HepG2 (cell line): ENCODE results near the gene HS3ST3B1. TPM values are rescaled to one million over a fixed set of nuclear protein-coding genes. Genes with fewer than 3 reads are reported as not detected.

ENCODE experiments used
- CBX2 ChIP-seq, 2 experiments: fragments of 200-600 bp in 1 of 2; sonication (generic); formaldehyde crosslinking in 1 of 2; IDR thresholded peaks; 2 replicates each; pipeline versions ENCODE4 v1.7.0 to v1.8.1; 2018 to 2022; ENCODE audit warnings: low read depth in 2 of 2, low read length in 1 of 2, mild to moderate bottlenecking in 1 of 2, missing genetic modification reagents in 1 of 2
- DMAP1 ChIP-seq: IDR thresholded peaks from 2 replicates; pipeline ENCODE4 v1.6.1; 2016
- GATAD2A ChIP-seq: IDR thresholded peaks from 2 replicates; pipeline ENCODE4 v1.6.1; 2016
- HDAC1 ChIP-seq: sonication (generic); formaldehyde crosslinking; IDR thresholded peaks from 2 replicates; pipeline ENCODE4 v1.5.1; 2020; ENCODE audit warnings: mild to moderate bottlenecking, missing genetic modification reagents
- KDM1A ChIP-seq: IDR thresholded peaks from 2 replicates; pipeline ENCODE4 v1.6.1; 2016; ENCODE audit warnings: missing compliant biosample characterization
- KLF13 ChIP-seq: sonication (generic); formaldehyde crosslinking; IDR thresholded peaks from 2 replicates; pipeline ENCODE4 v1.4.0; 2020; ENCODE audit warnings: mild to moderate bottlenecking, missing genetic modification reagents
- KLF6 ChIP-seq: IDR thresholded peaks from 2 replicates; pipeline ENCODE4 v1.8.0; 2016; ENCODE audit warnings: missing biosample characterization, missing genetic modification reagents
- MBNL3 ChIP-seq: fragments of 250-450 bp; sonication (Bioruptor Pico); conservative IDR thresholded peaks from 2 replicates; pipeline ENCODE4 v1.8.0; 2022; ENCODE audit warnings: mild to moderate bottlenecking, inconsistent platforms
- MZF1 ChIP-seq: sonication (generic); formaldehyde crosslinking; IDR thresholded peaks from 2 replicates; pipeline ENCODE4 v1.8.1; 2023; ENCODE audit warnings: mild to moderate bottlenecking, missing genetic modification reagents, borderline replicate concordance
- SALL1 ChIP-seq: sonication (generic); formaldehyde crosslinking; IDR thresholded peaks from 2 replicates; pipeline ENCODE4 v1.8.0; 2022; ENCODE audit warnings: mild to moderate bottlenecking, missing genetic modification reagents
- SUZ12 ChIP-seq: fragments of 150-350 bp; IDR thresholded peaks from 2 replicates; pipeline ENCODE4 v1.6.1; 2014; ENCODE audit warnings: low read depth, low read length
- THAP11 ChIP-seq: IDR thresholded peaks from 2 replicates; pipeline ENCODE4 v1.6.1; 2016; ENCODE audit warnings: missing biosample characterization, missing genetic modification reagents
- ZBTB20 ChIP-seq: sonication (generic); formaldehyde crosslinking; IDR thresholded peaks from 2 replicates; pipeline ENCODE4 v1.8.1; 2023; ENCODE audit warnings: missing genetic modification reagents, low read depth, mild to moderate bottlenecking, borderline replicate concordance
- ZFP82 ChIP-seq: sonication (generic); formaldehyde crosslinking; IDR thresholded peaks from 2 replicates; pipeline ENCODE4 v1.5.1; 2020; ENCODE audit warnings: mild to moderate bottlenecking, missing genetic modification reagents, borderline replicate concordance
- ZIK1 ChIP-seq: sonication (generic); formaldehyde crosslinking; IDR thresholded peaks from 2 replicates; pipeline ENCODE4 v1.5.0; 2020; ENCODE audit warnings: mild to moderate bottlenecking, low read depth, missing genetic modification reagents, borderline replicate concordance
- ZNF282 ChIP-seq: fragments of 450-650 bp; IDR thresholded peaks from 2 replicates; pipeline ENCODE4 v1.6.1; 2018; ENCODE audit not compliant: partially characterized antibody
- ZSCAN29 ChIP-seq: sonication (generic); formaldehyde crosslinking; conservative IDR thresholded peaks from 2 replicates; pipeline ENCODE4 v1.4.0; 2020; ENCODE audit warnings: mild to moderate bottlenecking, missing genetic modification reagents
- polyA plus RNA-seq, 8 experiments: library from polyadenylated mRNA; depleted of rRNA in 3 of 8; stranded (reverse) in 7 of 8; unstranded in 1 of 8; fragments of >200 nt; fragmentation: Illumina TruSeq in 4 of 8; extraction: Trizol in 4 of 8; gene quantifications; 2 replicates each; pipeline versions ENCODE4 v1.2.1 to v1.2.3, GENCODE V29; 2011 to 2016; ENCODE audit warnings: low read depth in 4 of 8, missing spikeins in 1 of 8, mixed read lengths in 1 of 8; ENCODE audit not compliant: insufficient read depth in 1 of 8
- total RNA-seq, 5 experiments: library from RNA; depleted of rRNA; stranded (reverse); fragments of >200 nt; fragmentation: Illumina TruSeq; extraction: Trizol; gene quantifications; 2 replicates each; pipeline ENCODE4 v1.2.3, GENCODE V29; 2016; ENCODE audit warnings: low read depth in 1 of 5
- TF ChIP-seq, protein P1 (sequence below): sonication (generic); formaldehyde crosslinking; conservative IDR thresholded peaks from 2 replicates; pipeline ENCODE4 v1.5.0; 2020; ENCODE audit warnings: missing genetic modification reagents
- TF ChIP-seq, protein P2 (sequence below): sonication (generic); formaldehyde crosslinking; conservative IDR thresholded peaks from 2 replicates; pipeline ENCODE4 v1.4.0; 2020; ENCODE audit warnings: missing genetic modification reagents
- TF ChIP-seq, protein P3 (sequence below): sonication (generic); formaldehyde crosslinking; IDR thresholded peaks from 2 replicates; pipeline ENCODE4 v1.9.0; 2022; ENCODE audit warnings: missing genetic modification reagents, mild to moderate bottlenecking, borderline replicate concordance
- TF ChIP-seq, protein P4 (sequence below): sonication (generic); formaldehyde crosslinking; IDR thresholded peaks from 2 replicates; pipeline ENCODE4 v1.8.1; 2023; ENCODE audit warnings: mild to moderate bottlenecking, missing genetic modification reagents, borderline replicate concordance
- TF ChIP-seq, protein P5 (sequence below): sonication (generic); formaldehyde crosslinking; IDR thresholded peaks from 2 replicates; pipeline ENCODE4 v1.4.0; 2020; ENCODE audit warnings: mild to moderate bottlenecking, missing genetic modification reagents, borderline replicate concordance

HS3ST3B1 gene
- total and polyA plus RNA-seq, 2 of the 13 experiments (the other 11 are each of a cell fraction or from before 2014, with no cell fraction given) = 15.7 to 39.5 TPM

DNA sequence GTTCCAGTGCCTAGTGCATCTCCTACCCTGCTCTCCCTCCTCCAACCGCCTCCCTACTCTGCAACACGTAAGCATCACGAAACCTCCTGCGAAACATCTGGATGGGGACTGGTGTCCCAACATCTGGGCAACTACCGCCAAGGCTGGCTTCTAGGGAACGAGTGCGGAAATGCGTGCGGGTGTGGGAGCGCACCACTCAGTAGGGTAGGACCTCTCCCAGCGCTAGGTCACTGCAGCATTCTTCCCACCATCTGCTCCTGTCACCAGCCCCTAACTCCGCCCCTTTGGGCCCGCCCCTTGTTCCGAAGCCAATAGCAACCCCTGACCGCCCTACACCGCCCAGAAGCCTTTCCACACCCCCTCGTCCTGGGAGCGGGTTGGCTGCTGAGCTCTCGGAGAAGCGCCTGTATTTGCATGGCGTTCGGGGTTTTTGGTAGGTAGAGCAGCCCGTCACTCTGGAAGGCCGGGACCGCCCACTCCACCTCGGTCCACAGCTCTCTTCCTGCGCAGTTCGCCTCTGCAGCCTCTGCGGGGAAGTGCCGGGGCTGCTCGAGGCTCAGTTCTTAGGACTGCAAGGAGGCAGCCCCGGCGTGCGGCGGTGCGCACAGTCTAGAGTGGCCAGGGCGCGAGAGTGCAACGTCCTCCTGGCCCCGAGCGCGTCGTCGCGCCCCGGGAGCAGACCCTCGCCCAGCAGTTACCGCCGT lies at the start of gene HS3ST3B1 (continued):
- TF ChIP-seq, protein P1, sequence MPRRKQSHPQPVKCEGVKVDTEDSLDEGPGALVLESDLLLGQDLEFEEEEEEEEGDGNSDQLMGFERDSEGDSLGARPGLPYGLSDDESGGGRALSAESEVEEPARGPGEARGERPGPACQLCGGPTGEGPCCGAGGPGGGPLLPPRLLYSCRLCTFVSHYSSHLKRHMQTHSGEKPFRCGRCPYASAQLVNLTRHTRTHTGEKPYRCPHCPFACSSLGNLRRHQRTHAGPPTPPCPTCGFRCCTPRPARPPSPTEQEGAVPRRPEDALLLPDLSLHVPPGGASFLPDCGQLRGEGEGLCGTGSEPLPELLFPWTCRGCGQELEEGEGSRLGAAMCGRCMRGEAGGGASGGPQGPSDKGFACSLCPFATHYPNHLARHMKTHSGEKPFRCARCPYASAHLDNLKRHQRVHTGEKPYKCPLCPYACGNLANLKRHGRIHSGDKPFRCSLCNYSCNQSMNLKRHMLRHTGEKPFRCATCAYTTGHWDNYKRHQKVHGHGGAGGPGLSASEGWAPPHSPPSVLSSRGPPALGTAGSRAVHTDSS (CRISPR knock-in tag) = no peak
- no peak for TF ChIP-seq KLF13 (CRISPR knock-in tag)
- no peak for TF ChIP-seq KDM1A (CRISPR knock-in tag)
- TF ChIP-seq DMAP1 (CRISPR knock-in tag) = peak; percentile 65
- no peak; the same call in 1 of the 2 replicates for TF ChIP-seq ZIK1 (CRISPR knock-in tag)
- TF ChIP-seq, protein P2, sequence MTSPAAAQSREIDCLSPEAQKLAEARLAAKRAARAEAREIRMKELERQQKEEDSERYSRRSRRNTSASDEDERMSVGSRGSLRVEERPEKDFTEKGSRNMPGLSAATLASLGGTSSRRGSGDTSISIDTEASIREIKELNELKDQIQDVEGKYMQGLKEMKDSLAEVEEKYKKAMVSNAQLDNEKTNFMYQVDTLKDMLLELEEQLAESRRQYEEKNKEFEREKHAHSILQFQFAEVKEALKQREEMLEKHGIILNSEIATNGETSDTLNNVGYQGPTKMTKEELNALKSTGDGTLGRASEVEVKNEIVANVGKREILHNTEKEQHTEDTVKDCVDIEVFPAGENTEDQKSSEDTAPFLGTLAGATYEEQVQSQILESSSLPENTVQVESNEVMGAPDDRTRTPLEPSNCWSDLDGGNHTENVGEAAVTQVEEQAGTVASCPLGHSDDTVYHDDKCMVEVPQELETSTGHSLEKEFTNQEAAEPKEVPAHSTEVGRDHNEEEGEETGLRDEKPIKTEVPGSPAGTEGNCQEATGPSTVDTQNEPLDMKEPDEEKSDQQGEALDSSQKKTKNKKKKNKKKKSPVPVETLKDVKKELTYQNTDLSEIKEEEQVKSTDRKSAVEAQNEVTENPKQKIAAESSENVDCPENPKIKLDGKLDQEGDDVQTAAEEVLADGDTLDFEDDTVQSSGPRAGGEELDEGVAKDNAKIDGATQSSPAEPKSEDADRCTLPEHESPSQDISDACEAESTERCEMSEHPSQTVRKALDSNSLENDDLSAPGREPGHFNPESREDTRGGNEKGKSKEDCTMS (CRISPR knock-in tag) = no peak
- TF ChIP-seq, protein P3, sequence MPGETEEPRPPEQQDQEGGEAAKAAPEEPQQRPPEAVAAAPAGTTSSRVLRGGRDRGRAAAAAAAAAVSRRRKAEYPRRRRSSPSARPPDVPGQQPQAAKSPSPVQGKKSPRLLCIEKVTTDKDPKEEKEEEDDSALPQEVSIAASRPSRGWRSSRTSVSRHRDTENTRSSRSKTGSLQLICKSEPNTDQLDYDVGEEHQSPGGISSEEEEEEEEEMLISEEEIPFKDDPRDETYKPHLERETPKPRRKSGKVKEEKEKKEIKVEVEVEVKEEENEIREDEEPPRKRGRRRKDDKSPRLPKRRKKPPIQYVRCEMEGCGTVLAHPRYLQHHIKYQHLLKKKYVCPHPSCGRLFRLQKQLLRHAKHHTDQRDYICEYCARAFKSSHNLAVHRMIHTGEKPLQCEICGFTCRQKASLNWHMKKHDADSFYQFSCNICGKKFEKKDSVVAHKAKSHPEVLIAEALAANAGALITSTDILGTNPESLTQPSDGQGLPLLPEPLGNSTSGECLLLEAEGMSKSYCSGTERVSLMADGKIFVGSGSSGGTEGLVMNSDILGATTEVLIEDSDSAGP (CRISPR knock-in tag) = peak; percentile 73; the same call in 1 of the 2 replicates
- no peak for TF ChIP-seq ZNF282
- peak; percentile 76 for TF ChIP-seq HDAC1 (CRISPR knock-in tag)
- TF ChIP-seq ZSCAN29 (CRISPR knock-in tag) = no peak; the same call in 1 of the 2 replicates
- TF ChIP-seq, protein P4, sequence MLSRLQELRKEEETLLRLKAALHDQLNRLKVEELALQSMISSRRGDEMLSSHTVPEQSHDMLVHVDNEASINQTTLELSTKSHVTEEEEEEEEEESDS (CRISPR knock-in tag) = no peak
- TF ChIP-seq ZFP82 (CRISPR knock-in tag) = no peak
- peak; percentile 82 for TF ChIP-seq SALL1 (CRISPR knock-in tag)
- no peak for TF ChIP-seq MBNL3 (CRISPR knock-in tag)
- TF ChIP-seq KLF6 (CRISPR knock-in tag) = 0 out of 2 replicates have a peak, but pooled peaks have one; percentile 62
- no peak for TF ChIP-seq MZF1
- TF ChIP-seq THAP11 (CRISPR knock-in tag) = peak; percentile 65
- TF ChIP-seq ZBTB20 (CRISPR knock-in tag) = no peak
- no peak for TF ChIP-seq CBX2 (IDR thresholded peaks at IDR 0.05; ENCODE audit: low read depth, low read length)
- no peak for TF ChIP-seq CBX2 (CRISPR knock-in tag; IDR thresholded peaks at IDR 0.05; ENCODE audit: low read depth)
- peak; percentile 71 for TF ChIP-seq GATAD2A (CRISPR knock-in tag)
- TF ChIP-seq SUZ12 = no peak
- TF ChIP-seq, protein P5, sequence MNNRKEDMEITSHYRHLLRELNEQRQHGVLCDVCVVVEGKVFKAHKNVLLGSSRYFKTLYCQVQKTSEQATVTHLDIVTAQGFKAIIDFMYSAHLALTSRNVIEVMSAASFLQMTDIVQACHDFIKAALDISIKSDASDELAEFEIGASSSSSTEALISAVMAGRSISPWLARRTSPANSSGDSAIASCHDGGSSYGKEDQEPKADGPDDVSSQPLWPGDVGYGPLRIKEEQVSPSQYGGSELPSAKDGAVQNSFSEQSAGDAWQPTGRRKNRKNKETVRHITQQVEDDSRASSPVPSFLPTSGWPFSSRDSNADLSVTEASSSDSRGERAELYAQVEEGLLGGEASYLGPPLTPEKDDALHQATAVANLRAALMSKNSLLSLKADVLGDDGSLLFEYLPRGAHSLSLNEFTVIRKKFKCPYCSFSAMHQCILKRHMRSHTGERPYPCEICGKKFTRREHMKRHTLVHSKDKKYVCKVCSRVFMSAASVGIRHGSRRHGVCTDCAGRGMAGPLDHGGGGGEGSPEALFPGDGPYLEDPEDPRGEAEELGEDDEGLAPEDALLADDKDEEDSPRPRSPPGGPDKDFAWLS (CRISPR knock-in tag) = 0 out of 2 replicates have a peak, but pooled peaks have one; percentile 22
